Subcutaneous adipose tissue (tissue), 4 donors: ENCODE data around the gene SLC22A6. TPM values are rescaled to one million over a fixed set of nuclear protein-coding genes. Genes with fewer than 3 reads are reported as not detected.

Experiments used
- total RNA-seq, 4 donors: library from RNA; depleted of rRNA; stranded (reverse); fragments of >200 nt; gene quantifications; one replicate each; pipeline ENCODE4 v1.1.0, GENCODE V29; 2016
- TF ChIP-seq, protein P1 (sequence below): fragments of 450-650 bp; IDR thresholded peaks from one replicate; pipeline ENCODE4 v1.5.1; 2016; ENCODE audit warnings: low read depth, mild to moderate bottlenecking, control low read depth, antibody characterized with exemption, moderate library complexity

Gene SLC22A6
- total RNA-seq, 4 donors from 2014 or later, result not detected

DNA sequence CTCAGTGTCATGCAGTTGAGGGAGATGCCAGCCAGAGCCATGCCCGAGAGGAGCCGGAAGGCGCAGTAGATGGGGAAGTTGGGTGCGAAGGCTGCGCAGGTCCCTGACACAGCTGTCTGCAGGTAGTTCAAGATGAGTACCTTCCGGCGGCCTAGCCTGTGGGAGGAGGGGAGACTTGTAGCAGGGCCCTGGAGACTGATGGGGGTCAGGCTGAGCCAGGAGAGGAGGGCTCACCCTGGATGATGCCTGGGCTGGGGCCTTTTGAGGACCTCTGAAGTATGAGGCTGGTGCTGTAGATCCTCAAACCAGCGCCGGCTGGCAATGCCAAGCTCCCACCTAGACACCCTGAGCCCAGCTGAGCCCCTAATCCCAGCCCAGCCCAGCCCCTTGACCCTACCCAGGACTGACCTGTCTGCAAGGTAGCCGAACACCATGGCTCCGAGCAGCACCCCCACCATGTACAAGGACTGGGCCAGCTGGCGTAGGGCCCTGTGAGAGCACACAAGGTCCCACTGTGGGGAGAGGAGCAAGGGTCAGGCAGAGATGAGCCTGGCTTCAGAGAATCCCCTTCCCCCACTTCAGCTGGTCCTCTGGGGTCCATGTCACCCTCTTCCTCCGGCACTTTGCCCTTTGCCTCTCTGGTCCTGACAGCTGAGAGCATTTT is 1.1 kb downstream of the SLC22A6 start:
- TF ChIP-seq, protein P1, sequence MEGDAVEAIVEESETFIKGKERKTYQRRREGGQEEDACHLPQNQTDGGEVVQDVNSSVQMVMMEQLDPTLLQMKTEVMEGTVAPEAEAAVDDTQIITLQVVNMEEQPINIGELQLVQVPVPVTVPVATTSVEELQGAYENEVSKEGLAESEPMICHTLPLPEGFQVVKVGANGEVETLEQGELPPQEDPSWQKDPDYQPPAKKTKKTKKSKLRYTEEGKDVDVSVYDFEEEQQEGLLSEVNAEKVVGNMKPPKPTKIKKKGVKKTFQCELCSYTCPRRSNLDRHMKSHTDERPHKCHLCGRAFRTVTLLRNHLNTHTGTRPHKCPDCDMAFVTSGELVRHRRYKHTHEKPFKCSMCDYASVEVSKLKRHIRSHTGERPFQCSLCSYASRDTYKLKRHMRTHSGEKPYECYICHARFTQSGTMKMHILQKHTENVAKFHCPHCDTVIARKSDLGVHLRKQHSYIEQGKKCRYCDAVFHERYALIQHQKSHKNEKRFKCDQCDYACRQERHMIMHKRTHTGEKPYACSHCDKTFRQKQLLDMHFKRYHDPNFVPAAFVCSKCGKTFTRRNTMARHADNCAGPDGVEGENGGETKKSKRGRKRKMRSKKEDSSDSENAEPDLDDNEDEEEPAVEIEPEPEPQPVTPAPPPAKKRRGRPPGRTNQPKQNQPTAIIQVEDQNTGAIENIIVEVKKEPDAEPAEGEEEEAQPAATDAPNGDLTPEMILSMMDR, result no peak

DNA sequence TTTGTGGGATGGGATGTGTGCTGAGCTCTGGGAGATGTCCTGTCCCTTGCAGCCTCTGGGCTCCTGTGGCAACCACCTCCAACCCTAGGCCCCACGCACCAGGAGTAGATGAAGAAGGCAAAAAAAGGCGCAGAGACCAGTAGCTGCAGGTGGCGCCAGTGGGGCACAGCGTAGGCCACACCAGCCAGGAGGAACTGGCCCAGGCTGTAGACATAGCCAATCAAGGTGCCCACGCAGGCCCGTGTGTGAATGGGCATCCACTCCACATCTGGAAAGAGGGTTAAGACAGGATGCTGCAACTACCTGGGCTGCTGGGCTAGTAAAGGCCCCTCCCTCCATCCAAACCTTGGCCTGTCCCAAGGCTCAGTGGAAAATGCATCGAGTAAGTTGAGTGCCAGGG is 3.0 kb downstream of the SLC22A6 start:
- TF ChIP-seq, protein P1, result no peak

DNA sequence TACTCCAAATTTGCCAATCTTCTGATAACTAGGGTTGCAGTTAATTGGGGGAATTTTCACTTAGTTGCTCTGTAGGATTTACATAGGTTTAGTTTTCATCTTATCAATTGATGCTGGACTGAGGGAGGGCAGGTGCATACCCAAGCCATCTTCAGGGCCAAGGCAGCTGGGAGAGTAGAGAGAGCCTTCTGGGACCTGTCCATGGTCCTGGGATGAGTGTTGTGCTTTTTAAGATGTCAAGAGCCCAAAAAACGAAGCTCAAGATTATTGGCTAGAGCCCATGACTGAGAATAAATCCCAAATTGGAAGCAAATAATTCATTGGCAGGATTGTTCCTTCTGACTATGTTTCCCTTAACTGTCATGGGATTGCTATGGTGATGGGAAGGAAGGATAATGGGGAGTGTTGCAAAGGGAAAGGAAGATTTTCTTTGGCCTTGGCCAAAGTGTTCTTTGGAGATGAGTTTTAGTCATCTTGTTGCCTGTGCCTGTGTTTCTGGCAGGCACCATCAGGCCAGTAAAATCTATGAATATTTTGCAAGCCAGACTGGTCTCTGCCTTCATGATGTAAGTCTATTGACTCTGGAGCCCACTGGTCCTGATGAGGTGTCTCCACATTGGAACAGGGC is 4.5 kb downstream of the SLC22A6 start:
- TF ChIP-seq, protein P1, result no peak

DNA sequence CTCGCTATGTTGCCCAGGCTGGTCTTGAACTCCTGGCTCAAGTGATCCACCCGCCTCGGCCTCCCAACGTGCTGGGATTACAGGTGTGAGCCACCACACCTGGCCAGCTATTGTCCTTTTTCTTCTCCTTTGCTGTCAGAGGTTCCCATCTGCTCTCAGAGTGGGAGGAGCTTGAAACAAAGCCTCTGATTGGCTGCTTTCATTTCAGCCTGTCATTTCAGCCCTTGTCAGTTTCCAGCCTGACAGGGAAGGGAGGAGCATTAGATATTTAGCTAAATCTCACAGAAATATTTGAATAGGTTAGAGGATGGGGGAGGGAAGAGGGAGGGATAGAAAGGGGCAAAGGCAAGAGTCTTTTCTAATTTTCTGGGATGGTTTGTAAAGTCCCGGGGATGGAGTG is 8.7 kb downstream of the SLC22A6 start:
- TF ChIP-seq, protein P1, result no peak

DNA sequence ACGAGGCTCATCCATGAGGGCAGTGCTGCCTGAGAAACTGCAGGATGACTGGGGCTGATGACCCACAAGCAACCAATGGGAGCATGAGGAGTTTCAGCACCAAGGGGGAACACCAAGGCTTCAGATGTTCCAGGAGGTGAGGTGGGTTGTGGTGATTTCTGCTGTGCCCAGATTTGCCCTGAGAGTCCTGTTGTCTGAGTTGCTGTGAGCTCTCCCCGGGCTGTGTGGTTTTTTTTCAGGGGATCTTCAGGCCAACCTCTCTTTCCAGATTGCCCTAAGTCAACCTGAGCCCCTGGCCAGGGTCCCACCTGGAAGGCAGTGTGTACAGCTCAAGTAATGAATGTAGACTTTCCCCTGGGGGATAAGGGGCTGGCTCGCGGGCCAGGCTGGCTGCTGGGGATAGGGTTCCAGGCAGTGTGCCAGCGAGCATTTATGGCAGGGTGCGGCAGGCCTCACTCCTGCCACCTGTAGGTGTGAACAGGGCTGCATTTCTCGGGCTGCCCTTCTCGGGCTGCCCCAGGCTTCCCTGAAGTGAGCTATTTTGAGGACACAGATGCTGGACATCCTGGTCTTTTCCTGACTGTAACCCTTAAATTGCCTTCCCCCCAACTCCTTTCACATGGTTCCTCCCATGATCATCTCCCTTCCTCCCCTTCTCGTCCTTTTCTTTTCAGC is 9.8 kb downstream of the SLC22A6 start:
- TF ChIP-seq, protein P1, result no peak

DNA sequence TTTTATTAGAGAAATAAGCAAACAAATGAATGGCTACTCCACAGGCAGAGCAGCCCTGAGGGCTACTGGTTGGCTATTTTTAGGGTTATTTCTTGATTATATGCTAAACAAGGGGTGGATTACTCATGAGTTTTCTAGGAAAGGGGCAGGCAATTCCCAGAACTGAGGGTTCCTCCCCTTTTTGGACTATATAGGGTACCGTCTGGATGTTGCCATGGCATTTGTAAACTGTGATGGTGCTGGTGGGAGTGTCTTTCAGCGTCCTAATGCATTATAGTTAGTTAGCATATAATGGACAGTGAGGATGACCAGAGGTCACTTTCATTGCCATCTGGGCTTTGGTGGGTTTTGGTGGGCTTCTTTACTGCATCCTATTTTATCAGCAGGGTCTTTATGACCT is 19.2 kb downstream of the SLC22A6 start:
- TF ChIP-seq, protein P1, result no peak

DNA sequence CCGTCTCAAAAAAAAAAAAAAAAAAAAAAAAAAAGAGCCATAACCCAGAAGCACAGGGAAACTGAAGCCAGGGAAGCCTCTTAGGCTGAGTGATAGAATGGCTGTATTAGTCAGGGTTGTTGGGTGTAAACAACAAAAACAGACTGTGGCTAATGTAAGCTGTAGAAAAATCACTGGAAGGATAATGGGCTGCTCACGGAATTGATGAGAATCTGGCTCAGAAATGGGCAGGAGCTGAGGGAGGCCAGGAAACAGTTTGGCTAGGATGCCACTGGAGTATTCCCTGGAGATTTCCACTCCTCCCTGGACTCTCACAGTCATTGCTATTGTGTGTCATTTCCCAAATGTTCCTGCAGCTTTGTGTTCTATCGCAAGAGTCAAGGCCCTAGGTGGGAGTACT is 22.4 kb downstream of the SLC22A6 start:
- TF ChIP-seq, protein P1, result no peak
